Fibroblast of skin of back (primary cell): ENCODE data around the gene SFTPA1. TPM values are rescaled to one million over a fixed set of nuclear protein-coding genes. Genes with fewer than 3 reads are reported as not detected.
A peak's percentile ranks its signal among the peaks of the same experiment; 100 is the strongest.
"Not testable (repeated sequence)": the region's sequence is repeated elsewhere in the genome, so short reads cannot be mapped to it uniquely, and the experiment has no call there.

Experiments used
- DNase-seq: peaks from one replicate; pipeline ENCODE4 v3.0.0-alpha.2; 2013
- polyA plus RNA-seq, 2 experiments: library from polyadenylated mRNA; unstranded; fragments of 120-200 nt; gene quantifications; one replicate each; pipeline ENCODE4 v1.2.1, GENCODE V29; 2013; ENCODE audit not compliant: insufficient read length in 2 of 2

SFTPA1 gene
- not detected for polyA plus RNA-seq (2013, experiment 1 of 2; ENCODE audit: insufficient read length)
- polyA plus RNA-seq (2013, experiment 2 of 2; ENCODE audit: insufficient read length) = not detected

- no peak for DNase-seq
Measured at GRCh38 chr10:79610601-79611191, at the start of gene SFTPA1. SFTPA1 (plus strand) TSS chr10:79610939; CDS start chr10:79611826, 887 bp downstream.

GRCh38 chr10:79561257-79561656, 49.5 kb upstream of the SFTPA1 start:
- no peak for DNase-seq

GRCh38 chr10:79562135-79562756, 48.5 kb upstream of the SFTPA1 start:
- peak; percentile 57 for DNase-seq

GRCh38 chr10:79563426-79563825, 47.3 kb upstream of the SFTPA1 start:
- no peak for DNase-seq

GRCh38 chr10:79570624-79571023, 40.1 kb upstream of the SFTPA1 start:
- DNase-seq = not testable (repeated sequence)

- DNase-seq = no peak
Measured at GRCh38 chr10:79579361-79579760, 31.4 kb upstream of the SFTPA1 start.

GRCh38 chr10:79581044-79581443, 29.7 kb upstream of the SFTPA1 start:
- DNase-seq = no peak

- DNase-seq = no peak
Measured at GRCh38 chr10:79582096-79582495, 28.6 kb upstream of the SFTPA1 start.

- not testable (repeated sequence) for DNase-seq
Measured at GRCh38 chr10:79582954-79583353, 27.8 kb upstream of the SFTPA1 start.

- DNase-seq = no peak
Measured at GRCh38 chr10:79583488-79584024, 27.2 kb upstream of the SFTPA1 start.

GRCh38 chr10:79585870-79586527, 24.7 kb upstream of the SFTPA1 start:
- no peak for DNase-seq

GRCh38 chr10:79586933-79587332, 23.8 kb upstream of the SFTPA1 start:
- no peak for DNase-seq

GRCh38 chr10:79588800-79589199, 21.9 kb upstream of the SFTPA1 start:
- DNase-seq = no peak

GRCh38 chr10:79593377-79593776, 17.4 kb upstream of the SFTPA1 start:
- DNase-seq = no peak

- not testable (repeated sequence) for DNase-seq
Measured at GRCh38 chr10:79594565-79594964, 16.2 kb upstream of the SFTPA1 start.

- DNase-seq = no peak
Measured at GRCh38 chr10:79595510-79595909, 15.2 kb upstream of the SFTPA1 start.

GRCh38 chr10:79599644-79600043, 11.1 kb upstream of the SFTPA1 start:
- DNase-seq = not testable (repeated sequence)

GRCh38 chr10:79601939-79602338, 8.8 kb upstream of the SFTPA1 start:
- DNase-seq = no peak

- no peak for DNase-seq
Measured at GRCh38 chr10:79602953-79603352, 7.8 kb upstream of the SFTPA1 start.

GRCh38 chr10:79604294-79604693, 6.4 kb upstream of the SFTPA1 start:
- no peak for DNase-seq

- DNase-seq = no peak
Measured at GRCh38 chr10:79605308-79605707, 5.4 kb upstream of the SFTPA1 start.

GRCh38 chr10:79608505-79609375, 2.0 kb upstream of the SFTPA1 start:
- peak; percentile 13 for DNase-seq
